Mononuclear cell (primary cell): Measurements from ENCODE around the gene GRAMD4. TPM values are rescaled to one million over a fixed set of nuclear protein-coding genes. Genes with fewer than 3 reads are reported as not detected.

ENCODE experiments used
- H3K27me3 ChIP-seq: 2 replicates; pipeline ENCODE4 v1.6.0; 2011; ENCODE audit warnings: low read length, control low read depth; ENCODE audit not compliant: insufficient read depth
- H3K4me1 ChIP-seq: 2 replicates; pipeline ENCODE4 v1.5.1; 2011; ENCODE audit warnings: mild to moderate bottlenecking, low read length, control low read depth; ENCODE audit not compliant: insufficient read depth
- H3K4me3 ChIP-seq: 2 replicates; pipeline ENCODE4 v1.5.1; 2011; ENCODE audit warnings: mild to moderate bottlenecking, low read length, moderate library complexity
- H3K9me3 ChIP-seq: 2 replicates; pipeline ENCODE4 v1.5.1; 2011; ENCODE audit warnings: low read depth, mild to moderate bottlenecking, control low read depth, low read length
- total RNA-seq: library from RNA; depleted of rRNA; stranded (reverse); fragments of >200 nt; gene quantifications from one replicate; pipeline ENCODE4 v1.2.3, GENCODE V29; 2012

Gene GRAMD4
- 11.9 TPM for total RNA-seq

GRCh38 chr22:46619830-46620501 is at the start of gene GRAMD4:
Gene GRAMD4, plus strand, starts transcription at chr22:46620386. Its CDS starts 6,414 bp downstream, at chr22:46626800.
- H3K27me3 ChIP-seq, result no peaks in the 10 kb centered on the region
- no peaks in the 10 kb centered on the region for H3K9me3 ChIP-seq
- no peak within 1 kb of the TSS for H3K4me3 ChIP-seq
- H3K4me1 ChIP-seq, result peaks cover 63% of the 10 kb centered on the region

GRCh38 chr22:46571642-46572250 is 48.4 kb upstream of the GRAMD4 start:
- Histone ChIP-seq H3K9me3 (no peaks in the 10 kb centered on the region), H3K4me1 (peaks cover 26% of the 10 kb centered on the region), H3K27me3 (no peaks in the 10 kb centered on the region), H3K4me3 (no peak overlapping the region)

- no peaks in the 10 kb centered on the region for H3K27me3 ChIP-seq
- no peaks in the 10 kb centered on the region for H3K9me3 ChIP-seq
- no peak overlapping the region for H3K4me3 ChIP-seq
- peaks cover 32% of the 10 kb centered on the region for H3K4me1 ChIP-seq
Measured at GRCh38 chr22:46572911-46573780, 47.0 kb upstream of the GRAMD4 start.

GRCh38 chr22:46573781-46574437 is 46.3 kb upstream of the GRAMD4 start:
- Histone ChIP-seq H3K27me3 (no peaks in the 10 kb centered on the region), H3K9me3 (no peaks in the 10 kb centered on the region), H3K4me1 (peaks cover 39% of the 10 kb centered on the region), H3K4me3 (no peak overlapping the region)

- no peak overlapping the region for H3K4me3 ChIP-seq
- peaks cover 45% of the 10 kb centered on the region for H3K4me1 ChIP-seq
- no peaks in the 10 kb centered on the region for H3K27me3 ChIP-seq
- H3K9me3 ChIP-seq, result no peaks in the 10 kb centered on the region
Measured at GRCh38 chr22:46574438-46574992, 45.7 kb upstream of the GRAMD4 start.

GRCh38 chr22:46574993-46575910 is 44.9 kb upstream of the GRAMD4 start:
- Histone ChIP-seq H3K4me3 (no peak overlapping the region), H3K4me1 (peaks cover 50% of the 10 kb centered on the region), H3K27me3 (no peaks in the 10 kb centered on the region), H3K9me3 (no peaks in the 10 kb centered on the region)

- Histone ChIP-seq H3K9me3 (no peaks in the 10 kb centered on the region), H3K4me1 (peaks cover 57% of the 10 kb centered on the region), H3K4me3 (peak overlapping the region; percentile 42), H3K27me3 (no peaks in the 10 kb centered on the region)
Measured at GRCh38 chr22:46575911-46576555, 44.2 kb upstream of the GRAMD4 start.

GRCh38 chr22:46576556-46577367 is 43.4 kb upstream of the GRAMD4 start:
- Histone ChIP-seq H3K9me3 (no peaks in the 10 kb centered on the region), H3K4me3 (peak overlapping the region; percentile 45), H3K27me3 (no peaks in the 10 kb centered on the region), H3K4me1 (peaks cover 64% of the 10 kb centered on the region)

- Histone ChIP-seq H3K4me3 (peak overlapping the region; percentile 45), H3K27me3 (no peaks in the 10 kb centered on the region), H3K4me1 (peaks cover 73% of the 10 kb centered on the region), H3K9me3 (no peaks in the 10 kb centered on the region)
Measured at GRCh38 chr22:46577368-46578249, 42.6 kb upstream of the GRAMD4 start.

- Histone ChIP-seq H3K4me3 (peak overlapping the region; percentile 45), H3K9me3 (no peaks in the 10 kb centered on the region), H3K4me1 (peaks cover 76% of the 10 kb centered on the region), H3K27me3 (no peaks in the 10 kb centered on the region)
Measured at GRCh38 chr22:46578251-46578823, 41.8 kb upstream of the GRAMD4 start.

GRCh38 chr22:46578824-46579561 is 41.2 kb upstream of the GRAMD4 start:
- Histone ChIP-seq H3K4me1 (peaks cover 71% of the 10 kb centered on the region), H3K4me3 (no peak overlapping the region), H3K9me3 (no peaks in the 10 kb centered on the region), H3K27me3 (no peaks in the 10 kb centered on the region)
